Measurements from ENCODE around the gene CCL27. TPM values are rescaled to one million over a fixed set of nuclear protein-coding genes. Genes with fewer than 3 reads are reported as not detected.
"Not testable (repeated sequence)": the region's sequence is repeated elsewhere in the genome, so short reads cannot be mapped to it uniquely, and the experiment has no call there.

The CCL27 gene
- total RNA-seq, 4 donors from 2014 or later = not detected

DNA sequence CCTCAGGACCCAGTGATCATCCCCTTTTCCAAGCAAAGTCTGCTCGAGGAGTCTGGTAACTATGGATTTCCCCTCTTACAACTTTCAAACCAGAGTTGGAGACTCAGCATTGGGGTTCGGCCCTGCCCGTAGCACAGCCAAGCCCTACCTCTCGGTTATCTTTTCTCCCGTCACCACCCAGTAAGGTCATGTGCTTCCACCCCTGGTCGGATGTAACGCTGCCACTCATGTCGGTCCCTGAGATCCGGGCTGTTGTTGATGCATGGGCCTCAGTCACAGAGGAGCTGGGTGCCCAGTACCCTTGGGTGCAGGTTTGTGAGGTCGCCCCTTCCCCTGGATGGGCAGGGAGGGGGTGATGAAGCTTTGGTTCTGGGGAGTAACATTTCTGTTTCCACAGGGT, 14.8 kb downstream of the CCL27 start:
- Histone ChIP-seq H3K27ac (peak overlapping the region in 3 of 4 donors; percentile 88 to 92 (median 89)), H3K36me3 (peaks cover 0 to 21% (median 3%) of the 10 kb centered on the region in 3 donors), H3K4me3 (peak overlapping the region; percentile 54 to 80 (median 78)), H3K4me1 (peaks cover 30 to 52% (median 30%) of the 10 kb centered on the region in 3 donors), H3K27me3 (no peaks in the 10 kb centered on the region), H3K9me3 (no peaks in the 10 kb centered on the region)
- DNase-seq = no peak
- TF ChIP-seq, protein P1, sequence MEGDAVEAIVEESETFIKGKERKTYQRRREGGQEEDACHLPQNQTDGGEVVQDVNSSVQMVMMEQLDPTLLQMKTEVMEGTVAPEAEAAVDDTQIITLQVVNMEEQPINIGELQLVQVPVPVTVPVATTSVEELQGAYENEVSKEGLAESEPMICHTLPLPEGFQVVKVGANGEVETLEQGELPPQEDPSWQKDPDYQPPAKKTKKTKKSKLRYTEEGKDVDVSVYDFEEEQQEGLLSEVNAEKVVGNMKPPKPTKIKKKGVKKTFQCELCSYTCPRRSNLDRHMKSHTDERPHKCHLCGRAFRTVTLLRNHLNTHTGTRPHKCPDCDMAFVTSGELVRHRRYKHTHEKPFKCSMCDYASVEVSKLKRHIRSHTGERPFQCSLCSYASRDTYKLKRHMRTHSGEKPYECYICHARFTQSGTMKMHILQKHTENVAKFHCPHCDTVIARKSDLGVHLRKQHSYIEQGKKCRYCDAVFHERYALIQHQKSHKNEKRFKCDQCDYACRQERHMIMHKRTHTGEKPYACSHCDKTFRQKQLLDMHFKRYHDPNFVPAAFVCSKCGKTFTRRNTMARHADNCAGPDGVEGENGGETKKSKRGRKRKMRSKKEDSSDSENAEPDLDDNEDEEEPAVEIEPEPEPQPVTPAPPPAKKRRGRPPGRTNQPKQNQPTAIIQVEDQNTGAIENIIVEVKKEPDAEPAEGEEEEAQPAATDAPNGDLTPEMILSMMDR (IDR thresholded peaks at IDR 0.05) = no peak
- TF ChIP-seq POLR2A (IDR thresholded peaks at IDR 0.05) = no peak
- intact Hi-C loops (cut with DNase I) = no loop called here
- WGBS, 2 donors = 38 to 42% methylated on average over 8 to 10 of the region's 10 CpGs

DNA sequence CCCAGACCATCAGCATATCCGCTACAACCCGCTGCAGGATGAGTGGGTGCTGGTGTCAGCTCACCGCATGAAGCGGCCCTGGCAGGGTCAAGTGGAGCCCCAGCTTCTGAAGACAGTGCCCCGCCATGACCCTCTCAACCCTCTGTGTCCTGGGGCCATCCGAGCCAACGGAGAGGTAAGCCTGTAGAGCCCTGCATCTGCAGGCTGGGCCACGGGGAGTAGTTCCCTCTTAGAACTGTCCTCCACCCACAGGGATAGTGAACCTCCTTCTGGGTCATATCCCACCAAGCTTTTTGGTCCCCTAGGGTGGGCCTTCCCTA, 15.4 kb downstream of the CCL27 start:
- no peak for TF ChIP-seq POLR2A (IDR thresholded peaks at IDR 0.05)
- TF ChIP-seq, protein P1 (IDR thresholded peaks at IDR 0.05) = no peak
- DNase-seq = no peak
- H3K36me3 ChIP-seq = peaks cover 0 to 21% (median 3%) of the 10 kb centered on the region in 3 donors
- no peaks in the 10 kb centered on the region for H3K9me3 ChIP-seq
- WGBS, 2 donors = 0% methylated on average over 1 to 3 of the region's 8 CpGs
- no peaks in the 10 kb centered on the region for H3K27me3 ChIP-seq
- peak overlapping the region; percentile 54 to 80 (median 78) for H3K4me3 ChIP-seq
- H3K27ac ChIP-seq = peak overlapping the region; percentile 76 to 92 (median 88)
- intact Hi-C loops (cut with DNase I) = no loop called here
- peaks cover 24 to 46% (median 24%) of the 10 kb centered on the region in 3 donors for H3K4me1 ChIP-seq

DNA sequence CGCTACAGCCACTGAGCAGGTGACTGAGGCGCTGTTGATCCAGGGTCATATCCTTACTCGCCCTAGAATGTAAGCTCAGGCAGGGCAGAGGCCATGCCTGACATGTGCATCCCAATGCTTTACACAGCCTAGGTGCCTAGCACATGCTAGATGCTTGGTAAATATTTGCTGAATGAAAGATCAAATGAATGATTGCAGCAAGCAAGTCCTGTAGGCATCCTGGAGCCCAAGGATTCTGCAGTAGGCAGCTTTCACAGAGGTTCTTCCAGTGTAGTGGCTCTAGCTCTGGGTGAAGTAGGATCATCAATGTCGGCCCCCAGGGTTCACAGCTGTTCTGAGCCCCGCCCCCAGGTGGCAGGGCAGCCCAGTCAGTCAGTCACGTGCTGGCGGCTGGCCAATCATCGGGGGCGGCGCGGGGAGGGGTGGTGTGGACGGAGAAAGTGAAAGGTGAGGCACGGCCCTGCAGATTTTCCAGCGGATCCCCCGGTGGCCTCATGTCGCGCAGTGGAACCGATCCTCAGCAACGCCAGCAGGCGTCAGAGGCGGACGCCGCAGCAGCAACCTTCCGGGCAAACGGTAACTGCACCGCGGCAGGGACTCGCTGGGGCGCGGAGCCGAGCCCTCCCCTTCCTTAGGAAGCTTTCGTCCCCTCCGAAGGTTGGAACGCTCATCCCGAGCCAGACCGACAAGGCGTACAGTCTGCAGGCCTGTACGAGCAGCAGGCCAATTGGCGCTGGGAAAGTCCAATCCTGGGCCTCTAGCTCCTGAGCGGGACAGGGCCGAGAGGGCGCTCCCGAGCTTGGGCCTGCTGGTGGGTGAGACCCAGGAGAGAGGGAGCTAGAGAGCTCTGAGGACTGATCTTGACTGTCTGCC, 16.0 kb downstream of the CCL27 start, which contains the start of gene GALT:
Gene GALT (plus strand): TSS at position 465 of the 873 bp plus-strand sequence. CDS start 30 bp downstream, at position 495.
- intact Hi-C loops (cut with DNase I) = no loop called here

DNA sequence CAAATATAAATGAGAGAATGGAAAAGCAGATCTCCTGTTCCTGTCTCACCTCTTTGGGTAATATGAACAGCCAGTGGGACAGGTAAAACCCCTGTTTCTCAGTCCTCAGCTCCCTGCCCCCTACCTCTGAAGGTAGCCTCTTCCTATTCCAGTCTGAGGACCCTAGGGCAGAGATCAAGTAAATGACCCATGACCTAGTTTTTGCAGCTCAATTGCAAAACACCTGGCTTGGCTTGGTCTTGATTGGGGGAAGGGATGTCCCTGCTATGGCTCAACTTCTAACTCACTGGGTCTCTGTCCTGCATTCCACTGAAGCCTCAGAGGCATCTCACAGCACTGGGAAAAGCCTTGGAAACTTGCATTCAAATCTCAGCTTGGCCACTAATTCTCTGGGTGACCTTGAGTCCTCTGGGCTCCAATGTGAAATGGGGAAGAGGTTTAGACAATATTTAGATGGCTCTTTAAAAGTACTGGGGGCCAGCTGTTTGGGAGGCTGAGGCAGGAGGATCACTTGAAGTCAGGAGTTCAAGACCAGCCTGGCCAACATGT, 17.6 kb downstream of the CCL27 start:
- no peak for DNase-seq
- Histone ChIP-seq H3K4me1 (peaks cover 11 to 29% (median 13%) of the 10 kb centered on the region in 3 donors), H3K4me3 (no peak overlapping the region), H3K9me3 (no peaks in the 10 kb centered on the region), H3K27ac (no peak overlapping the region), H3K27me3 (no peaks in the 10 kb centered on the region), H3K36me3 (peaks cover 0 to 19% (median 3%) of the 10 kb centered on the region in 3 donors)
- TF ChIP-seq POLR2A (IDR thresholded peaks at IDR 0.05) = no peak
- TF ChIP-seq, protein P1 (IDR thresholded peaks at IDR 0.05) = no peak
- intact Hi-C loops (cut with DNase I) = no loop called here

More for the DNA sequence above, 16.0 kb downstream of the CCL27 start, which contains the start of gene GALT:
- TF ChIP-seq POLR2A (IDR thresholded peaks at IDR 0.05) = peak in 2 of 4 donors; percentile 20 to 23
- TF ChIP-seq, protein P1 (IDR thresholded peaks at IDR 0.05) = peak; percentile 18 to 56 (median 36)
- peak; percentile 68 for DNase-seq
- Histone ChIP-seq H3K36me3 (peaks cover 0 to 21% (median 3%) of the 10 kb centered on the region in 3 donors), H3K9me3 (no peaks in the 10 kb centered on the region), H3K27me3 (no peaks in the 10 kb centered on the region), H3K4me1 (peaks cover 18 to 40% (median 18%) of the 10 kb centered on the region in 3 donors), H3K27ac (peak within 1 kb of the TSS; percentile 76 to 92 (median 88)), H3K4me3 (peak within 1 kb of the TSS; percentile 54 to 80 (median 78))
- WGBS, 2 donors = 10 to 16% methylated on average over 14 to 17 of the region's 43 CpGs

DNA sequence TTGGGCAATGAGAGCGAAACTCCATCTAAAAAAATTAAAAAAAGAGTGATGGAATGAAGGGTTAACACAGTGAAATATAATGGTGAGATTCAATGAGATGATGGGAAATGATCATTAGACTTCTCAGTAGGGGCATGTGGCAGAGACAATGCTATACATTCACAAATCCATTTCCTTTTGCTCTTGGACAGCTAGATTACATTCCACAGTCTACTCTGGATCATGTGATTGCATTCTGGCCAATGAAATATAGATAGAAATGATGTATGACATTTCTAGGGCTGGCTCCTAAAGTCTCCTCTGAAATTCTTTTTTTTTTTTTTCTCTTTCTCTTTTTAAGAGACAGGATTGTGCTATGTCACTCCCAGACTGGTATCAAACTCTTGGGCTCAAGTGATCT, 19.8 kb downstream of the CCL27 start:
- intact Hi-C loops (cut with DNase I) = no loop called here
- Histone ChIP-seq H3K4me1 (peaks cover 13 to 28% (median 15%) of the 10 kb centered on the region in 3 donors), H3K9me3 (no peaks in the 10 kb centered on the region), H3K27me3 (no peaks in the 10 kb centered on the region), H3K4me3 (no peak overlapping the region), H3K27ac (no peak overlapping the region), H3K36me3 (no peaks in the 10 kb centered on the region)
- TF ChIP-seq, protein P1 (IDR thresholded peaks at IDR 0.05) = no peak
- TF ChIP-seq POLR2A (IDR thresholded peaks at IDR 0.05) = no peak
- DNase-seq = no peak
- 100% methylated on average over 1 of the region's 1 CpG for WGBS, 2 donors

DNA sequence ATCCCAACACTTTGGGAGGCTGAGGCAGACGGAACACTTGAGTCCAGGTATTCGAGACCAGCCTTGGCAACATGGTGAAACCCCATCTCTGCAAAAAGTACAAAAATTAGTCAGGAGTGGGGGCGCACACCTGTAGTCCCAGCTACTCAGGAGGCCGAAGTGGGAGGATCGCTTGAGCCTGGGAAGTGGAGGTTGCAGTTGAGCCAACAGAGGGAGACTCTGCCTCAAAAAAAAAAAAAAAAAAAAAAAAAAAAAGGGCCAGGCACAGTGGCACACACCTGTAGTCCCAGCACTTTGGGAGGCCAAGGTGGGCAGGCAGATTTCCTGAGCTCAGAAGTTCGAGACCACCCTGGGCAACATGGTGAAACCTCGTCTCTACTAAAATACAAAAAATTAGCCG, 23.1 kb downstream of the CCL27 start:
- WGBS, 2 donors = 72 to 89% methylated on average over 8 of the region's 8 CpGs
- Histone ChIP-seq H3K36me3 (peaks cover 0 to 14% (median 0%) of the 10 kb centered on the region in 3 donors), H3K4me1 (peaks cover 15 to 39% (median 24%) of the 10 kb centered on the region in 3 donors)
- DNase-seq; H3K4me3 ChIP-seq; intact Hi-C loops (cut with DNase I); H3K9me3 ChIP-seq; H3K27me3 ChIP-seq; H3K27ac ChIP-seq: not testable (repeated sequence)

All from esophagus squamous epithelium (tissue), 5 donors.